Trophoblast cell (in vitro differentiated cells and primary cell): ENCODE measurements around the gene SUMO3.
A peak's percentile ranks its signal among the peaks of the same experiment; 100 is the strongest.

Source experiments
- DNase-seq, 2 donors: peaks; one replicate each; pipeline ENCODE4 v3.0.0-alpha.2; 2016
- H2AFZ ChIP-seq: 2 replicates; pipeline ENCODE4 v1.6.1; 2013; ENCODE audit warnings: low read length, moderate library complexity, mild to moderate bottlenecking; ENCODE audit not compliant: insufficient read depth, poor library complexity
- H2AK5ac ChIP-seq: 2 replicates; pipeline ENCODE4 v1.6.1; 2013; ENCODE audit warnings: mild to moderate bottlenecking, low read length
- H2BK120ac ChIP-seq: 2 replicates; pipeline ENCODE4 v1.6.1; 2013; ENCODE audit warnings: low read length, mild to moderate bottlenecking, moderate library complexity; ENCODE audit not compliant: insufficient read depth, poor library complexity
- H2BK12ac ChIP-seq: 2 replicates; pipeline ENCODE4 v1.6.1; 2013; ENCODE audit warnings: mild to moderate bottlenecking, low read length, moderate library complexity
- H2BK5ac ChIP-seq: 2 replicates; pipeline ENCODE4 v1.6.1; 2013; ENCODE audit warnings: low read length, low read depth, moderate library complexity, mild to moderate bottlenecking; ENCODE audit not compliant: poor library complexity
- H3K14ac ChIP-seq: 2 replicates; pipeline ENCODE4 v1.6.1; 2013; ENCODE audit warnings: mild to moderate bottlenecking, low read length
- H3K18ac ChIP-seq: 2 replicates; pipeline ENCODE4 v1.6.1; 2013; ENCODE audit warnings: mild to moderate bottlenecking, low read length
- H3K23ac ChIP-seq: 2 replicates; pipeline ENCODE4 v1.6.1; 2013; ENCODE audit warnings: low read length
- H3K27ac ChIP-seq: 2 replicates; pipeline ENCODE4 v1.5.1; 2013; ENCODE audit warnings: low read depth, mild to moderate bottlenecking, inconsistent platforms, low read length, moderate library complexity
- H3K27me3 ChIP-seq: 2 replicates; pipeline ENCODE4 v1.6.1; 2013; ENCODE audit warnings: inconsistent platforms, mild to moderate bottlenecking, low read length, moderate library complexity; ENCODE audit not compliant: insufficient read depth
- H3K36me3 ChIP-seq, 2 experiments: 1 replicate in 1 of 2; 2 replicates in 1 of 2; pipeline ENCODE4 v1.6.1; 2013; ENCODE audit warnings: low read length in 2 of 2, mild to moderate bottlenecking in 2 of 2, moderate library complexity in 1 of 2; ENCODE audit not compliant: insufficient read depth in 2 of 2, control insufficient read depth in 1 of 2
- H3K4ac ChIP-seq: 2 replicates; pipeline ENCODE4 v1.6.1; 2013; ENCODE audit warnings: low read depth, mild to moderate bottlenecking, low read length, moderate library complexity
- H3K4me1 ChIP-seq, 2 experiments: 1 replicate in 1 of 2; 2 replicates in 1 of 2; pipeline ENCODE4 v1.6.1; 2013; ENCODE audit warnings: low read length in 2 of 2, mild to moderate bottlenecking in 2 of 2, moderate library complexity in 1 of 2; ENCODE audit not compliant: insufficient read depth in 2 of 2, control insufficient read depth in 1 of 2
- H3K4me2 ChIP-seq: 2 replicates; pipeline ENCODE4 v1.6.1; 2013; ENCODE audit warnings: inconsistent platforms, mild to moderate bottlenecking, low read length, moderate library complexity
- H3K4me3 ChIP-seq: 2 replicates; pipeline ENCODE4 v1.5.1; 2013; ENCODE audit warnings: mild to moderate bottlenecking, low read depth, low read length, inconsistent platforms
- H3K79me1 ChIP-seq: one replicate; pipeline ENCODE4 v1.6.1; 2013; ENCODE audit warnings: low read length
- H3K79me2 ChIP-seq: 2 replicates; pipeline ENCODE4 v1.6.1; 2013; ENCODE audit warnings: low read length, mild to moderate bottlenecking; ENCODE audit not compliant: control insufficient read depth, insufficient read depth, poor library complexity
- H3K9ac ChIP-seq: 2 replicates; pipeline ENCODE4 v1.6.1; 2013; ENCODE audit warnings: mild to moderate bottlenecking, low read length
- H3K9me3 ChIP-seq: 2 replicates; pipeline ENCODE4 v1.6.1; 2013; ENCODE audit warnings: low read depth, mild to moderate bottlenecking, control low read depth, inconsistent platforms, low read length; ENCODE audit not compliant: insufficient read depth
- H4K12ac ChIP-seq: 2 replicates; pipeline ENCODE4 v1.6.1; 2013; ENCODE audit warnings: low read depth, mild to moderate bottlenecking, low read length, moderate library complexity
- H4K8ac ChIP-seq: 2 replicates; pipeline ENCODE4 v1.6.1; 2013; ENCODE audit warnings: low read depth, mild to moderate bottlenecking, low read length, moderate library complexity
- H4K91ac ChIP-seq: one replicate; pipeline ENCODE4 v1.6.1; 2013; ENCODE audit warnings: low read depth, mild to moderate bottlenecking, low read length, moderate library complexity
- WGBS: extraction: QIAGEN DNeasy Blood & Tissue Kit; methylation state at CpG from one replicate; pipeline ENCODE4 v1.1.7; 2013; ENCODE audit warnings: missing lambda C conversion rate; ENCODE audit not compliant: insufficient read length, insufficient coverage; ENCODE audit errors: extremely low coverage; 5-methylcytosine and 5-hydroxymethylcytosine counted together

Gene SUMO3

GRCh38 chr21:44862869-44863685 is 45.2 kb upstream of the SUMO3 start:
- H3K23ac ChIP-seq = no peak overlapping the region
- peaks cover 40% of the 10 kb centered on the region for H3K79me2 ChIP-seq
- no peak overlapping the region for H2BK5ac ChIP-seq
- H3K9ac ChIP-seq = no peak overlapping the region
- no peak overlapping the region for H3K4me3 ChIP-seq
- no peak overlapping the region for H3K18ac ChIP-seq
- H2BK120ac ChIP-seq = no peak overlapping the region
- DNase-seq = no peak
- no peak overlapping the region for H2BK12ac ChIP-seq
- H3K4ac ChIP-seq = peak overlapping the region; percentile 94
- peaks cover 6% of the 10 kb centered on the region for H3K79me1 ChIP-seq
- no peak overlapping the region for H3K14ac ChIP-seq
- H3K27me3 ChIP-seq = no peaks in the 10 kb centered on the region
- H3K9me3 ChIP-seq = no peaks in the 10 kb centered on the region
- no peak overlapping the region for H4K91ac ChIP-seq
- H2AK5ac ChIP-seq = no peak overlapping the region
- H4K8ac ChIP-seq = no peak overlapping the region
- no peak overlapping the region for H4K12ac ChIP-seq
- peaks cover 60 to 62% of the 10 kb centered on the region in 2 experiments for H3K36me3 ChIP-seq
- no peak overlapping the region for H3K4me2 ChIP-seq
- WGBS = no CpG with 5 or more reads among the region's 25 CpGs
- no peak overlapping the region for H3K27ac ChIP-seq
- no peak overlapping the region for H2AFZ ChIP-seq
- H3K4me1 ChIP-seq = peaks cover 16 to 19% of the 10 kb centered on the region in 2 experiments

- H3K4me1 ChIP-seq = no peaks in the 10 kb centered on the region
- no peak overlapping the region for H2BK5ac ChIP-seq
- H3K18ac ChIP-seq = no peak overlapping the region
- peak overlapping the region; percentile 9 for H3K4ac ChIP-seq
- no peak overlapping the region for H3K14ac ChIP-seq
- no peak overlapping the region for H2BK120ac ChIP-seq
- no peak overlapping the region for H4K8ac ChIP-seq
- H3K4me3 ChIP-seq = no peak overlapping the region
- no peaks in the 10 kb centered on the region for H3K27me3 ChIP-seq
- DNase-seq = no peak
- no CpG with 5 or more reads among the region's 10 CpGs for WGBS
- no peak overlapping the region for H2AFZ ChIP-seq
- no peak overlapping the region for H4K12ac ChIP-seq
- H3K9ac ChIP-seq = no peak overlapping the region
- H3K79me1 ChIP-seq = no peaks in the 10 kb centered on the region
- no peak overlapping the region for H3K27ac ChIP-seq
- H4K91ac ChIP-seq = no peak overlapping the region
- H3K36me3 ChIP-seq = peaks cover 71 to 76% of the 10 kb centered on the region in 2 experiments
- no peak overlapping the region for H2AK5ac ChIP-seq
- H3K23ac ChIP-seq = no peak overlapping the region
- no peak overlapping the region for H3K4me2 ChIP-seq
- peaks cover 14% of the 10 kb centered on the region for H3K79me2 ChIP-seq
- no peaks in the 10 kb centered on the region for H3K9me3 ChIP-seq
- no peak overlapping the region for H2BK12ac ChIP-seq
These were observed 40.9 kb upstream of the SUMO3 start for GRCh38 chr21:44858791-44859190.

GRCh38 chr21:44858291-44858690 is 40.4 kb upstream of the SUMO3 start:
- no CpG with 5 or more reads among the region's 15 CpGs for WGBS
- H3K14ac ChIP-seq = no peak overlapping the region

GRCh38 chr21:44857127-44857892 is 39.4 kb upstream of the SUMO3 start:
- Histone ChIP-seq H2AFZ (no peak overlapping the region), H3K4ac (peak overlapping the region; percentile 28), H3K27me3 (no peaks in the 10 kb centered on the region), H3K79me1 (no peaks in the 10 kb centered on the region), H3K27ac (no peak overlapping the region), H3K9me3 (no peaks in the 10 kb centered on the region), H3K9ac (no peak overlapping the region), H2BK5ac (no peak overlapping the region), H3K4me2 (no peak overlapping the region), H2AK5ac (no peak overlapping the region), H3K18ac (peak overlapping the region; percentile 42), H4K8ac (no peak overlapping the region), H3K23ac (no peak overlapping the region), H3K36me3 (peaks cover 76 to 77% of the 10 kb centered on the region in 2 experiments), H2BK12ac (no peak overlapping the region), H4K12ac (no peak overlapping the region), H3K14ac (no peak overlapping the region), H3K79me2 (peaks cover 8% of the 10 kb centered on the region), H3K4me1 (no peaks in the 10 kb centered on the region), H3K4me3 (no peak overlapping the region), H2BK120ac (no peak overlapping the region), H4K91ac (no peak overlapping the region)
- WGBS = no CpG with 5 or more reads among the region's 16 CpGs
- DNase-seq = no peak

More at GRCh38 chr21:44858291-44858690, 40.4 kb upstream of the SUMO3 start:
- Histone ChIP-seq H3K9ac (no peak overlapping the region), H2AFZ (no peak overlapping the region), H3K9me3 (no peaks in the 10 kb centered on the region), H3K79me2 (peaks cover 12% of the 10 kb centered on the region), H3K27ac (no peak overlapping the region), H2BK12ac (no peak overlapping the region), H3K4me1 (no peaks in the 10 kb centered on the region), H3K4me3 (no peak overlapping the region), H4K91ac (no peak overlapping the region), H3K18ac (peak overlapping the region; percentile 8), H4K8ac (no peak overlapping the region), H3K4ac (peak overlapping the region; percentile 9), H3K79me1 (no peaks in the 10 kb centered on the region), H2BK120ac (no peak overlapping the region), H2BK5ac (no peak overlapping the region), H3K36me3 (peaks cover 74 to 76% of the 10 kb centered on the region in 2 experiments), H2AK5ac (no peak overlapping the region), H3K27me3 (no peaks in the 10 kb centered on the region), H4K12ac (no peak overlapping the region), H3K23ac (no peak overlapping the region), H3K4me2 (no peak overlapping the region)
- DNase-seq = peak in 1 of 2 donors; percentile 30
